Measurements from ENCODE around the gene PMVK. TPM values are rescaled to one million over a fixed set of nuclear protein-coding genes. Genes with fewer than 3 reads are reported as not detected.

Gene PMVK
- total RNA-seq, 2 donors from 2014 or later: 7.0 to 18.5 TPM

GRCh38 chr1:154959426-154959780 lies 22.9 kb upstream of the PMVK start:
- WGBS, 2 donors: 85 to 94% methylated on average over 7 of the region's 7 CpGs
- H3K4me3 ChIP-seq: no peak overlapping the region
- peaks cover 0 to 10% of the 10 kb centered on the region in 2 donors for H3K36me3 ChIP-seq (replicated peaks in 1 of 2; ENCODE audit: insufficient read depth in 1 of 2, low read depth in 2 of 2)
- no peak for DNase-seq
- H3K4me1 ChIP-seq: peaks cover 50% of the 10 kb centered on the region
- intact Hi-C loops (cut with DNase I): no loop called here
- no peak for ATAC-seq
- no peaks in the 10 kb centered on the region for H3K9me3 ChIP-seq
- no peak overlapping the region for H3K27ac ChIP-seq
- no peaks in the 10 kb centered on the region for H3K27me3 ChIP-seq
- TF ChIP-seq, protein P1, sequence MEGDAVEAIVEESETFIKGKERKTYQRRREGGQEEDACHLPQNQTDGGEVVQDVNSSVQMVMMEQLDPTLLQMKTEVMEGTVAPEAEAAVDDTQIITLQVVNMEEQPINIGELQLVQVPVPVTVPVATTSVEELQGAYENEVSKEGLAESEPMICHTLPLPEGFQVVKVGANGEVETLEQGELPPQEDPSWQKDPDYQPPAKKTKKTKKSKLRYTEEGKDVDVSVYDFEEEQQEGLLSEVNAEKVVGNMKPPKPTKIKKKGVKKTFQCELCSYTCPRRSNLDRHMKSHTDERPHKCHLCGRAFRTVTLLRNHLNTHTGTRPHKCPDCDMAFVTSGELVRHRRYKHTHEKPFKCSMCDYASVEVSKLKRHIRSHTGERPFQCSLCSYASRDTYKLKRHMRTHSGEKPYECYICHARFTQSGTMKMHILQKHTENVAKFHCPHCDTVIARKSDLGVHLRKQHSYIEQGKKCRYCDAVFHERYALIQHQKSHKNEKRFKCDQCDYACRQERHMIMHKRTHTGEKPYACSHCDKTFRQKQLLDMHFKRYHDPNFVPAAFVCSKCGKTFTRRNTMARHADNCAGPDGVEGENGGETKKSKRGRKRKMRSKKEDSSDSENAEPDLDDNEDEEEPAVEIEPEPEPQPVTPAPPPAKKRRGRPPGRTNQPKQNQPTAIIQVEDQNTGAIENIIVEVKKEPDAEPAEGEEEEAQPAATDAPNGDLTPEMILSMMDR (IDR thresholded peaks at IDR 0.05): no peak
- TF ChIP-seq POLR2A (IDR thresholded peaks at IDR 0.05): no peak

- no peak overlapping the region for H3K4me3 ChIP-seq
- DNase-seq (no peak), ATAC-seq (no peak)
- H3K4me1 ChIP-seq: peaks cover 56% of the 10 kb centered on the region
- H3K27ac ChIP-seq: no peak overlapping the region
- no peaks in the 10 kb centered on the region for H3K9me3 ChIP-seq
- peaks cover 0 to 9% of the 10 kb centered on the region in 2 donors for H3K36me3 ChIP-seq (replicated peaks in 1 of 2; ENCODE audit: insufficient read depth in 1 of 2, low read depth in 2 of 2)
- intact Hi-C loops (cut with DNase I): no loop called here
- TF ChIP-seq POLR2A (IDR thresholded peaks at IDR 0.05): no peak
- TF ChIP-seq, protein P1 (IDR thresholded peaks at IDR 0.05): no peak
- 87 to 91% methylated on average over 12 of the region's 16 CpGs for WGBS, 2 donors
- no peaks in the 10 kb centered on the region for H3K27me3 ChIP-seq
Observed at GRCh38 chr1:154958681-154959425, 22.3 kb upstream of the PMVK start.

DNA sequence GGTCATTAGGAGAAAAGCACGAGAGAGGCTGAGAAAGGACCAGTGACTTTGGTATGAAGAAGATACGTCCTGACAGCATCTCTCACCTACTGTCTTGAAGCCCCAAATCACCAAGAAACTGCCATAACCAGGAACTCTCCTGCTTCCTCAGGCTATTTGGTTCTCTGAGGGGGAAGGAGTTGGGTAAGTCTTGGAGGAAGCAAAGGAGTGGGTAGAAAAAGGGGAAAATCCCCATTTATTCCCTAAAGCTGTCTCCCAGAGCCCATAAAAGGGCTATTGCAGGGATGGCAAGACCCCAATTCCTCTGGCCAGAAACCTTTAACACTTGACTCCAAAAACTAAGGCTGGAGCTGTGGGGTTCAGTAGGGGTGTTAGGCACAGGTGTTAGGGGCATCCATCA lies 21.5 kb upstream of the PMVK start:
- no peak for DNase-seq
- Histone ChIP-seq H3K27ac (no peak overlapping the region), H3K27me3 (no peaks in the 10 kb centered on the region), H3K4me1 (peaks cover 61% of the 10 kb centered on the region), H3K36me3 (replicated peaks in 1 of 2; ENCODE audit: insufficient read depth in 1 of 2, low read depth in 2 of 2) (peaks cover 0 to 4% of the 10 kb centered on the region in 2 donors), H3K9me3 (no peaks in the 10 kb centered on the region), H3K4me3 (no peak overlapping the region)
- 78 to 79% methylated on average over 2 of the region's 2 CpGs for WGBS, 2 donors
- TF ChIP-seq, protein P1 (IDR thresholded peaks at IDR 0.05): no peak
- TF ChIP-seq POLR2A (IDR thresholded peaks at IDR 0.05): no peak
- intact Hi-C loops (cut with DNase I): no loop called here
- ATAC-seq: no peak

- Histone ChIP-seq H3K4me1 (peaks cover 57% of the 10 kb centered on the region), H3K9me3 (no peaks in the 10 kb centered on the region), H3K36me3 (replicated peaks in 1 of 2; ENCODE audit: insufficient read depth in 1 of 2, low read depth in 2 of 2) (peaks cover 0 to 4% of the 10 kb centered on the region in 2 donors), H3K4me3 (no peak overlapping the region), H3K27ac (peak overlapping the region in 1 of 4 donors; percentile 12), H3K27me3 (no peaks in the 10 kb centered on the region)
- intact Hi-C loops (cut with DNase I): no loop called here
- no peak for ATAC-seq
- no peak for DNase-seq
- TF ChIP-seq, protein P1 (IDR thresholded peaks at IDR 0.05): no peak
- TF ChIP-seq POLR2A (IDR thresholded peaks at IDR 0.05): no peak
- 51 to 59% methylated on average over 9 of the region's 9 CpGs for WGBS, 2 donors
Observed at GRCh38 chr1:154957091-154957657, 20.7 kb upstream of the PMVK start.
